Measurements from ENCODE around the gene SORD. TPM values are rescaled to one million over a fixed set of nuclear protein-coding genes. Genes with fewer than 3 reads are reported as not detected.
"Not testable (repeated sequence)": the region's sequence is repeated elsewhere in the genome, so short reads cannot be mapped to it uniquely, and the experiment has no call there.

SORD gene
- total and polyA plus RNA-seq, 9 of the 15 experiments (the other 6 are each of a cell fraction or from before 2014, with no cell fraction given), result 5.9 to 79.2 (median 29.6) TPM

- H3K36me3 ChIP-seq (ENCODE audit: control insufficient read depth, insufficient read depth, low read length); BruUV-seq (replicated peaks); CTCF ChIA-PET (ENCODE audit: low intra/inter-chr PET ratio); DNase-seq (ENCODE audit: extremely low read depth in 1 of 4, low spot score in 3 of 4); H3K27me3 ChIP-seq (ENCODE audit: control insufficient read depth in 2 of 2, insufficient read depth in 2 of 2, low read length in 2 of 2); H4K20me1 ChIP-seq (replicated peaks; ENCODE audit: control insufficient read depth, insufficient read depth, low read length); H2AFZ ChIP-seq (ENCODE audit: low read depth, low read length); H3K9me1 ChIP-seq (ENCODE audit: control insufficient read depth, insufficient read depth, low read length); H3K9me3 ChIP-seq (replicated peaks; ENCODE audit: control insufficient read depth, insufficient read depth, low read depth, low read length); H3K4me2 ChIP-seq (ENCODE audit: insufficient read depth, low read length); ATAC-seq; H3K4me3 ChIP-seq; H3K4me1 ChIP-seq (replicated peaks in 1 of 2; ENCODE audit: control insufficient read depth in 2 of 2, insufficient read depth in 2 of 2, low read length in 2 of 2); POLR2A ChIA-PET; H3K79me2 ChIP-seq (ENCODE audit: control insufficient read depth, insufficient read depth, low read length); intact Hi-C loops (cut with micrococcal nuclease); H3K9ac ChIP-seq (ENCODE audit: insufficient read depth in 1 of 2, low read depth in 2 of 2, low read length in 2 of 2); in situ Hi-C loops (cut with MboI); H3K27ac ChIP-seq (ENCODE audit: extremely low read depth, low read depth, low read length); TF ChIP-seq CEBPG (CRISPR knock-in tag; IDR thresholded peaks at IDR 0.05): not testable (repeated sequence)
- WGBS (ENCODE audit: insufficient coverage, low coverage, missing lambda C conversion rate), result 11% methylated on average over 3 of the region's 3 CpGs
- FAIRE-seq, result peak; percentile 70
- peak in 1 of 2 experiments; percentile 49; a peak in 1 of 4 replicates for TF ChIP-seq CEBPG (tag; conservative IDR thresholded peaks at IDR 0.05 in 1 of 2, IDR thresholded peaks at IDR 0.05 in 1 of 2)
- TF ChIP-seq, protein P1, sequence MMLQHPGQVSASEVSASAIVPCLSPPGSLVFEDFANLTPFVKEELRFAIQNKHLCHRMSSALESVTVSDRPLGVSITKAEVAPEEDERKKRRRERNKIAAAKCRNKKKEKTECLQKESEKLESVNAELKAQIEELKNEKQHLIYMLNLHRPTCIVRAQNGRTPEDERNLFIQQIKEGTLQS (IDR thresholded peaks at IDR 0.05), result 0 out of 2 replicates have a peak, but pooled peaks have one; percentile 48
- TF ChIP-seq, protein P1 (CRISPR knock-in tag; conservative IDR thresholded peaks at IDR 0.05), result not testable (repeated sequence)
Observed at GRCh38 chr15:44976183-44976582, 46.8 kb upstream of the SORD start.

DNA sequence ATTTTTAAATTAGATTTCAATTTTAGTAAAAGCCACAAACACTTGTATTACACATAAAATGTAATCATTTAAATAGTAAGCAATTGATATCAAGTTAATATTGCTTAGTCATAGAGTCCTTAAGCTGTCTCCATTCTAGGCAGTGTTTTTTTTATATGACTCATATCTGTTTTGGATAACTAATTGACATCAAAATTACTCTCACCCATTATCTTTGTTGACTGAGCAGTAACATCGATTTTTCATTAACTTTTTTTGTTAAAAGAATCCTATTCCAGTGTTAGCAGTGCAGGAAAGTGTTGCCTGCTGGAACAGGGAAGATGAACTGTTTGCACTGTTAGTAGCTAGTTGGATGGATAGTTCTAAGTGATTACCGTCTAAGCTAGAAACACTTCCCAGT is 45.2 kb upstream of the SORD start:
- H3K9ac ChIP-seq (ENCODE audit: insufficient read depth in 1 of 2, low read depth in 2 of 2, low read length in 2 of 2); BruUV-seq (replicated peaks); intact Hi-C loops (cut with micrococcal nuclease); H3K4me1 ChIP-seq (replicated peaks in 1 of 2; ENCODE audit: control insufficient read depth in 2 of 2, insufficient read depth in 2 of 2, low read length in 2 of 2); H4K20me1 ChIP-seq (replicated peaks; ENCODE audit: control insufficient read depth, insufficient read depth, low read length); DNase-seq (ENCODE audit: extremely low read depth in 1 of 4, low spot score in 3 of 4); H3K27me3 ChIP-seq (ENCODE audit: control insufficient read depth in 2 of 2, insufficient read depth in 2 of 2, low read length in 2 of 2); ATAC-seq; FAIRE-seq; CTCF ChIA-PET (ENCODE audit: low intra/inter-chr PET ratio); H3K4me2 ChIP-seq (ENCODE audit: insufficient read depth, low read length); H3K36me3 ChIP-seq (ENCODE audit: control insufficient read depth, insufficient read depth, low read length); H3K79me2 ChIP-seq (ENCODE audit: control insufficient read depth, insufficient read depth, low read length); H2AFZ ChIP-seq (ENCODE audit: low read depth, low read length); H3K9me3 ChIP-seq (replicated peaks; ENCODE audit: control insufficient read depth, insufficient read depth, low read depth, low read length); H3K9me1 ChIP-seq (ENCODE audit: control insufficient read depth, insufficient read depth, low read length); in situ Hi-C loops (cut with MboI); H3K27ac ChIP-seq (ENCODE audit: extremely low read depth, low read depth, low read length); H3K4me3 ChIP-seq: not testable (repeated sequence)
- POLR2A ChIA-PET, result interaction anchor here (0.6 kb wide), 1 partner anchor 148 kb away, joined by 3 read pairs; no protein-coding TSS in a partner anchor
- WGBS (ENCODE audit: insufficient coverage, low coverage, missing lambda C conversion rate), result 0% methylated on average over 2 of the region's 2 CpGs

Measured in K562 (cell line).